HL-60 (cell line): ENCODE measurements around the gene CDK17.

Experiments
- DNase-seq, 2 experiments: peaks; one replicate each; pipeline ENCODE4 v3.0.0-alpha.2; 2010 to 2020; ENCODE audit warnings: low read depth in 1 of 2, low spot score in 1 of 2
- H3K27ac ChIP-seq: fragments of 250-450 bp; sonication (Bioruptor Pico); replicated peaks from 2 replicates; pipeline ENCODE4 v1.5.1; 2020; ENCODE audit warnings: mild to moderate bottlenecking, moderate library complexity
- H3K27me3 ChIP-seq: fragments of 250-450 bp; sonication (Bioruptor Pico); 2 replicates; pipeline ENCODE4 v1.5.1; 2021; ENCODE audit warnings: mild to moderate bottlenecking, moderate library complexity; ENCODE audit not compliant: insufficient read depth, poor library complexity, severe bottlenecking
- H3K4me3 ChIP-seq: replicated peaks from 2 replicates; pipeline ENCODE4 v1.5.1; 2011; ENCODE audit warnings: mild to moderate bottlenecking, control low read depth, low read length; ENCODE audit not compliant: insufficient read depth
- GABPA ChIP-seq: IDR thresholded peaks from 2 replicates; pipeline ENCODE4 v1.6.1; 2012; ENCODE audit warnings: low read depth
- POLR2AphosphoS5 ChIP-seq: IDR thresholded peaks from 2 replicates; pipeline ENCODE4 v1.6.1; 2012; ENCODE audit warnings: low read depth
- SPI1 ChIP-seq: IDR thresholded peaks from 2 replicates; pipeline ENCODE4 v1.6.1; 2012; ENCODE audit warnings: low read depth, mild to moderate bottlenecking, borderline replicate concordance
- TF ChIP-seq, protein P1 (sequence below): IDR thresholded peaks from 2 replicates; pipeline ENCODE4 v1.6.1; 2012; ENCODE audit warnings: low read depth; ENCODE audit not compliant: insufficient replicate concordance
- TF ChIP-seq, protein P2 (sequence below): IDR thresholded peaks from one replicate; pipeline ENCODE4 v1.5.1; 2011; ENCODE audit warnings: low read length, control low read depth, inconsistent platforms; ENCODE audit not compliant: insufficient read depth

Gene CDK17

DNA sequence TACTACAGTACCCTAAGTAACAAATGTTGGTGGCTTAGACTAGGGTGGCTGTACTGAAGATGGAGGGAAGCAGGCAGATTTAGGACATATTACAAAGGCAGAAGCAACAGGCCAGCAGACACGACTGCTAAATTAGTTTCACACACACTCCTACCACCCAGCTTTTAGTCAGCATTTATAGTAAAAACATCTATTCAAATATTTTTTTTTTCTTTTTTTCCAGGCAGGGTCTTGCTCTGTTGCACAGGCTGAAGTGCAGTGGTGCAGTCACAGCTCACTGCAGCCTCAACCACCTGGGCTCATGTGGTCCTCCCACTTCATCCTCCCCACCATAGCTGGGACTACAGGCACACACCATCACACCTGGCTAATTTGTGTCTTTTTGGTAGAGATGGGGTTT is 72.9 kb downstream of the CDK17 start:
- no peaks in the 10 kb centered on the region for H3K27me3 ChIP-seq
- no peak overlapping the region for H3K27ac ChIP-seq
- no peak for DNase-seq
- TF ChIP-seq POLR2AphosphoS5 (no peak), GABPA (no peak), SPI1 (no peak)
- TF ChIP-seq, protein P1, sequence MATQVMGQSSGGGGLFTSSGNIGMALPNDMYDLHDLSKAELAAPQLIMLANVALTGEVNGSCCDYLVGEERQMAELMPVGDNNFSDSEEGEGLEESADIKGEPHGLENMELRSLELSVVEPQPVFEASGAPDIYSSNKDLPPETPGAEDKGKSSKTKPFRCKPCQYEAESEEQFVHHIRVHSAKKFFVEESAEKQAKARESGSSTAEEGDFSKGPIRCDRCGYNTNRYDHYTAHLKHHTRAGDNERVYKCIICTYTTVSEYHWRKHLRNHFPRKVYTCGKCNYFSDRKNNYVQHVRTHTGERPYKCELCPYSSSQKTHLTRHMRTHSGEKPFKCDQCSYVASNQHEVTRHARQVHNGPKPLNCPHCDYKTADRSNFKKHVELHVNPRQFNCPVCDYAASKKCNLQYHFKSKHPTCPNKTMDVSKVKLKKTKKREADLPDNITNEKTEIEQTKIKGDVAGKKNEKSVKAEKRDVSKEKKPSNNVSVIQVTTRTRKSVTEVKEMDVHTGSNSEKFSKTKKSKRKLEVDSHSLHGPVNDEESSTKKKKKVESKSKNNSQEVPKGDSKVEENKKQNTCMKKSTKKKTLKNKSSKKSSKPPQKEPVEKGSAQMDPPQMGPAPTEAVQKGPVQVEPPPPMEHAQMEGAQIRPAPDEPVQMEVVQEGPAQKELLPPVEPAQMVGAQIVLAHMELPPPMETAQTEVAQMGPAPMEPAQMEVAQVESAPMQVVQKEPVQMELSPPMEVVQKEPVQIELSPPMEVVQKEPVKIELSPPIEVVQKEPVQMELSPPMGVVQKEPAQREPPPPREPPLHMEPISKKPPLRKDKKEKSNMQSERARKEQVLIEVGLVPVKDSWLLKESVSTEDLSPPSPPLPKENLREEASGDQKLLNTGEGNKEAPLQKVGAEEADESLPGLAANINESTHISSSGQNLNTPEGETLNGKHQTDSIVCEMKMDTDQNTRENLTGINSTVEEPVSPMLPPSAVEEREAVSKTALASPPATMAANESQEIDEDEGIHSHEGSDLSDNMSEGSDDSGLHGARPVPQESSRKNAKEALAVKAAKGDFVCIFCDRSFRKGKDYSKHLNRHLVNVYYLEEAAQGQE = no peak
- TF ChIP-seq, protein P2, sequence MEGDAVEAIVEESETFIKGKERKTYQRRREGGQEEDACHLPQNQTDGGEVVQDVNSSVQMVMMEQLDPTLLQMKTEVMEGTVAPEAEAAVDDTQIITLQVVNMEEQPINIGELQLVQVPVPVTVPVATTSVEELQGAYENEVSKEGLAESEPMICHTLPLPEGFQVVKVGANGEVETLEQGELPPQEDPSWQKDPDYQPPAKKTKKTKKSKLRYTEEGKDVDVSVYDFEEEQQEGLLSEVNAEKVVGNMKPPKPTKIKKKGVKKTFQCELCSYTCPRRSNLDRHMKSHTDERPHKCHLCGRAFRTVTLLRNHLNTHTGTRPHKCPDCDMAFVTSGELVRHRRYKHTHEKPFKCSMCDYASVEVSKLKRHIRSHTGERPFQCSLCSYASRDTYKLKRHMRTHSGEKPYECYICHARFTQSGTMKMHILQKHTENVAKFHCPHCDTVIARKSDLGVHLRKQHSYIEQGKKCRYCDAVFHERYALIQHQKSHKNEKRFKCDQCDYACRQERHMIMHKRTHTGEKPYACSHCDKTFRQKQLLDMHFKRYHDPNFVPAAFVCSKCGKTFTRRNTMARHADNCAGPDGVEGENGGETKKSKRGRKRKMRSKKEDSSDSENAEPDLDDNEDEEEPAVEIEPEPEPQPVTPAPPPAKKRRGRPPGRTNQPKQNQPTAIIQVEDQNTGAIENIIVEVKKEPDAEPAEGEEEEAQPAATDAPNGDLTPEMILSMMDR = no peak
- no peak overlapping the region for H3K4me3 ChIP-seq

DNA sequence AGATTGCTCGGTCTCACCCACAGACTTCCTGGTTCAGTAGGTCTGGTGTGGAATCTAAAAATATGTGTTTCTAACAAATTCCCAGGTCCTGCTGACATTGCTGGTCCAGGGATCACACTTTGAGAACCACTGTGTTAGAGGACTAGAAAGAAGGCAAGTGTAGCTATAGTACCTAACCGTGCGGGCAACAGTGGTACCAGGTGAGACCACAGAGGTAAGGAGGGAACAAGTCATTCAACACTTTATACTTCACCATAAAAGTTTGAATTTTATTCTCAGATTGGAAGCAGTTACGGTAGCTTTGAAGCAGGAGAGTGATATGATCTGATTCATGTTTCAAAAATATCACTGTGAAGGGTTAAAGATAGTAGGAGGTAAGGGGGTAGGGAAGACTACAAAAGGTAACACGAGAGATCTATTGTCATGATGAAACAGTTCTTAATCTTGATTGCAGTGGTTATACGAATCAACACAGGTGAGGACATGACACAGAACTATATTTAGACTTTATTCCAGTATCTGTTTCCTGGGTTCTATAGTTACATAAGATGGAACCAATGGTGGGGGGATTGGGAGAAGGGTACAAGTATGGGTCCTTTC is 73.5 kb downstream of the CDK17 start:
- no peak for DNase-seq
- Histone ChIP-seq H3K27me3 (no peaks in the 10 kb centered on the region), H3K4me3 (no peak overlapping the region), H3K27ac (no peak overlapping the region)
- TF ChIP-seq SPI1 = no peak
- TF ChIP-seq, protein P2 = no peak
- TF ChIP-seq, protein P1 = no peak
- TF ChIP-seq GABPA = no peak
- no peak for TF ChIP-seq POLR2AphosphoS5

DNA sequence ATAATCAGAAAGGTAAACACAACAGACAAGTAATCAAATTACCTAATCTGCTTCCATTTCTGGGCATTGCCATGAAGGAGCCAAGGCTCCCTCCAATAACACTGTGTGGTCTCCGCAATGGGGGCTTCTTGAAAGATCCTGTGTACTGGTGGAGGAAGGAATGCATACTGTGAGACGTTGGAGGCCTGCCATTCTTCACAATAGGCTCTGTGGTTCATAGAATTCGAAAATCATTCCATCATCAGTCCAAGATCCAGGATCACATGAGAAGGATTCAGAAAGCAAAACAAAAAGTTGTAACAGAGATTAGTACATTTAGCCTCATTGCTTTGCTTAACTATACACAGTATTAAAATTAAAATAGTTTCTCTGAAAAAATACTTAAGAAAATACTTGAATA is 76.3 kb downstream of the CDK17 start:
- no peak overlapping the region for H3K27ac ChIP-seq
- H3K4me3 ChIP-seq = no peak overlapping the region
- TF ChIP-seq, protein P1 = no peak
- TF ChIP-seq SPI1 (no peak), POLR2AphosphoS5 (no peak), GABPA (no peak)
- TF ChIP-seq, protein P2 = no peak
- no peak for DNase-seq
- H3K27me3 ChIP-seq = no peaks in the 10 kb centered on the region
